ENCODE measurements around the gene SRGAP2C.
"Not testable (repeated sequence)": the region's sequence is repeated elsewhere in the genome, so short reads cannot be mapped to it uniquely, and the experiment has no call there.

GRCh38 chr1:121403254-121403653, 218.5 kb downstream of the SRGAP2C start:
- not testable (repeated sequence) for TF ChIP-seq SUZ12 (IDR thresholded peaks at IDR 0.05; ENCODE audit: extremely low read depth, insufficient read depth, insufficient read length); ZNF274 (IDR thresholded peaks at IDR 0.05; ENCODE audit: low read depth, low read length); YY1 (IDR thresholded peaks at IDR 0.05; ENCODE audit: insufficient read depth, insufficient read length)

Measured in NT2/D1 (cell line).